Vagina (tissue), 2 donors: ENCODE results near the gene BAIAP2L1. TPM values are rescaled to one million over a fixed set of nuclear protein-coding genes. Genes with fewer than 3 reads are reported as not detected.

ENCODE experiments used
- DNase-seq, 2 donors: peaks; one replicate each; pipeline ENCODE4 v3.0.0-alpha.2; 2017; ENCODE audit errors: extremely low spot score in 2 of 2
- H3K27ac ChIP-seq: fragments of 200-600 bp; sonication (generic); one replicate; pipeline ENCODE4 v1.5.1; 2019
- H3K27me3 ChIP-seq: fragments of 200-600 bp; sonication (generic); one replicate; pipeline ENCODE4 v1.5.1; 2019
- H3K36me3 ChIP-seq, 2 donors: fragments of 200-600 bp; sonication (generic); one replicate each; pipeline ENCODE4 v1.5.1; 2017 to 2019
- H3K4me1 ChIP-seq: fragments of 200-600 bp; sonication (generic); one replicate; pipeline ENCODE4 v1.5.1; 2019
- H3K4me3 ChIP-seq, 2 donors: fragments of 200-600 bp; sonication (generic); 1 replicate in 1 of 2; 2 replicates in 1 of 2; pipeline ENCODE4 v1.5.1; 2016 to 2019
- H3K9me3 ChIP-seq: fragments of 200-600 bp; sonication (generic); one replicate; pipeline ENCODE4 v1.5.1; 2019
- POLR2A ChIP-seq, 2 donors: fragments of 450-650 bp; IDR thresholded peaks; one replicate each; pipeline ENCODE4 v1.6.1; 2017; ENCODE audit warnings: antibody characterized with exemption in 2 of 2, mild to moderate bottlenecking in 2 of 2, moderate library complexity in 2 of 2
- POLR2AphosphoS5 ChIP-seq, 2 donors: sonication (generic); formaldehyde crosslinking; IDR thresholded peaks; one replicate each; pipeline ENCODE4 v1.9.0; 2017; ENCODE audit warnings: antibody characterized with exemption in 2 of 2, mild to moderate bottlenecking in 2 of 2, low read depth in 1 of 2; ENCODE audit not compliant: insufficient read depth in 1 of 2
- intact Hi-C: fragments of 100-400 bp; cut with DNase I; formaldehyde crosslinking; loops from one replicate; pipeline ENCODE4 v1.15.1; 2023
- total RNA-seq: library from RNA; depleted of rRNA; stranded (reverse); fragments of >200 nt; gene quantifications from one replicate; pipeline ENCODE4 v1.2.3, GENCODE V29; 2016
- TF ChIP-seq, protein P1 (sequence below), 3 experiments: fragments of 450-650 bp in 2 of 3; fragments of 200-600 bp in 1 of 3; sonication (generic) in 1 of 3; IDR thresholded peaks; one replicate each; pipeline ENCODE4 v1.5.1; 2017 to 2019; ENCODE audit warnings: antibody characterized with exemption in 3 of 3, mild to moderate bottlenecking in 2 of 3, moderate library complexity in 2 of 3

The BAIAP2L1 gene
- total RNA-seq, 1 donor from 2014 or later, result 17.2 TPM

DNA sequence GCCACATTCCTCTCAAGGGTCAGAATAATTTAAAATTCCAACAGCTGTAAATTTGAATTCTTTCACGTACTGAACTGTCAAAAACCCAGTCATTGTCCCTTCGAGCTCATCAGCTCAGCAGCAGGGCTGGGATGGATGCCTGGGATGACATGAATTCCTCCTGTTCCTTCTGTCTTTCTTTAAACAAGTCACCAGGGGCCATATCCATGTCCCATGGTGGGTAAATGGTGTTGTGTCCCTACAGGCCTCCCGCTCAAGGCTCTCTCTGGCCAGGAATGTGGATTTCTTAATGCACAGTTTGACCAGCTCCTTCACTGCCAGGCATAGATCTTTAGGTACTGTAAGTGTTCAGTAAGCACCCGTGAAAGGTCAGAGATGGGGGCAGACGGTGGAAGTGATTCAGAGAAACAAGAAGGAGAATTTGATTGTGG, 135.0 kb downstream of the BAIAP2L1 start:
- TF ChIP-seq POLR2AphosphoS5 (IDR thresholded peaks at IDR 0.05; ENCODE audit: insufficient read depth in 1 of 2, low read depth in 1 of 2) (no peak), POLR2A (IDR thresholded peaks at IDR 0.05) (no peak)
- TF ChIP-seq, protein P1, sequence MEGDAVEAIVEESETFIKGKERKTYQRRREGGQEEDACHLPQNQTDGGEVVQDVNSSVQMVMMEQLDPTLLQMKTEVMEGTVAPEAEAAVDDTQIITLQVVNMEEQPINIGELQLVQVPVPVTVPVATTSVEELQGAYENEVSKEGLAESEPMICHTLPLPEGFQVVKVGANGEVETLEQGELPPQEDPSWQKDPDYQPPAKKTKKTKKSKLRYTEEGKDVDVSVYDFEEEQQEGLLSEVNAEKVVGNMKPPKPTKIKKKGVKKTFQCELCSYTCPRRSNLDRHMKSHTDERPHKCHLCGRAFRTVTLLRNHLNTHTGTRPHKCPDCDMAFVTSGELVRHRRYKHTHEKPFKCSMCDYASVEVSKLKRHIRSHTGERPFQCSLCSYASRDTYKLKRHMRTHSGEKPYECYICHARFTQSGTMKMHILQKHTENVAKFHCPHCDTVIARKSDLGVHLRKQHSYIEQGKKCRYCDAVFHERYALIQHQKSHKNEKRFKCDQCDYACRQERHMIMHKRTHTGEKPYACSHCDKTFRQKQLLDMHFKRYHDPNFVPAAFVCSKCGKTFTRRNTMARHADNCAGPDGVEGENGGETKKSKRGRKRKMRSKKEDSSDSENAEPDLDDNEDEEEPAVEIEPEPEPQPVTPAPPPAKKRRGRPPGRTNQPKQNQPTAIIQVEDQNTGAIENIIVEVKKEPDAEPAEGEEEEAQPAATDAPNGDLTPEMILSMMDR (IDR thresholded peaks at IDR 0.05), result no peak
- no peaks in the 10 kb centered on the region for H3K27me3 ChIP-seq
- H3K4me1 ChIP-seq, result no peaks in the 10 kb centered on the region
- no peaks in the 10 kb centered on the region for H3K36me3 ChIP-seq
- H3K4me3 ChIP-seq, result no peak overlapping the region
- no peaks in the 10 kb centered on the region for H3K9me3 ChIP-seq
- DNase-seq, result no peak
- intact Hi-C loops, result no loop called here
- H3K27ac ChIP-seq, result no peak overlapping the region

DNA sequence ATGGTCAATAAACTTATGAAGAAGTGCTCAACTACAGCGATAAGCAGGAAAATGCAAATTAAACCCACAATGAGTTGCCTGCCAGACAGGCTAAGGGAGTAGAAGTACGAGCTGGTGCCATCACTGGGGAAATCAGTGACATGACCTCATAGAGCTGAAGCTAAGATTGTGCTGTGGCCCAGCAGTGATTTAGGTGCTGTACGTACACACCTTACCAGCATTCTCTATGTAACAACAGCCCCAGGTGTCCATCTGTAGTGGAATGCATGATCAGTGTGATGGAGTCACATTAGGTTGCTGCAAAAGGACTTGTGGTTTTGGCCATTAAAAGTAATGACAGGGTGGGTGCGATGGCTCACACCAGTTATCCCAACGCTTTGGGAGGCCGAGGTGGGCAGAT, 143.2 kb downstream of the BAIAP2L1 start:
- Histone ChIP-seq H3K27me3 (no peaks in the 10 kb centered on the region), H3K27ac (no peak overlapping the region), H3K4me1 (peaks cover 8% of the 10 kb centered on the region), H3K4me3 (no peak overlapping the region), H3K36me3 (no peaks in the 10 kb centered on the region), H3K9me3 (no peaks in the 10 kb centered on the region)
- no peak for DNase-seq
- intact Hi-C loops, result no loop called here
- TF ChIP-seq, protein P1 (IDR thresholded peaks at IDR 0.05), result no peak
- TF ChIP-seq POLR2A (IDR thresholded peaks at IDR 0.05) (no peak), POLR2AphosphoS5 (IDR thresholded peaks at IDR 0.05; ENCODE audit: insufficient read depth in 1 of 2, low read depth in 1 of 2) (no peak)

DNA sequence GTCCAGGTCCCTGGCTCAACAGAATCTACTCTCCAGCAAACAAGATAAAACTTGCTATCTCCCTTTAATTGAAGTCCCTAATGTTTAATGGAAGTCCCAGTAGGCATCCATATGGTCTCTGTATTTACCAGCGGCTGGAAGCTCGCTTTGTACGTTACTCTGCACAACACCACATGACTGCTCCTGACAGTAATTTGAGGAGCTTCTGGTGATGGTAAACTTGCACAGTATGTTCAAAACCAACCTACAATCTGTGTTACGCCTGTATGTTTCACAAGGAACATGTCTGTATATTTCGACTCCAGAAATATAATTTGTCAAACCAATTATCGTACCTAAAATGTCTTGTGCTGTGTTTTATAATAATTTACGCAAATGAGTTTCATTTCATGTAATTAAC, 144.5 kb downstream of the BAIAP2L1 start:
- Histone ChIP-seq H3K9me3 (no peaks in the 10 kb centered on the region), H3K4me1 (peaks cover 15% of the 10 kb centered on the region), H3K4me3 (no peak overlapping the region), H3K36me3 (no peaks in the 10 kb centered on the region), H3K27me3 (no peaks in the 10 kb centered on the region), H3K27ac (no peak overlapping the region)
- no peak for DNase-seq
- intact Hi-C loops, result no loop called here
- TF ChIP-seq POLR2A (IDR thresholded peaks at IDR 0.05) (no peak), POLR2AphosphoS5 (IDR thresholded peaks at IDR 0.05; ENCODE audit: insufficient read depth in 1 of 2, low read depth in 1 of 2) (no peak)
- TF ChIP-seq, protein P1 (IDR thresholded peaks at IDR 0.05), result no peak

DNA sequence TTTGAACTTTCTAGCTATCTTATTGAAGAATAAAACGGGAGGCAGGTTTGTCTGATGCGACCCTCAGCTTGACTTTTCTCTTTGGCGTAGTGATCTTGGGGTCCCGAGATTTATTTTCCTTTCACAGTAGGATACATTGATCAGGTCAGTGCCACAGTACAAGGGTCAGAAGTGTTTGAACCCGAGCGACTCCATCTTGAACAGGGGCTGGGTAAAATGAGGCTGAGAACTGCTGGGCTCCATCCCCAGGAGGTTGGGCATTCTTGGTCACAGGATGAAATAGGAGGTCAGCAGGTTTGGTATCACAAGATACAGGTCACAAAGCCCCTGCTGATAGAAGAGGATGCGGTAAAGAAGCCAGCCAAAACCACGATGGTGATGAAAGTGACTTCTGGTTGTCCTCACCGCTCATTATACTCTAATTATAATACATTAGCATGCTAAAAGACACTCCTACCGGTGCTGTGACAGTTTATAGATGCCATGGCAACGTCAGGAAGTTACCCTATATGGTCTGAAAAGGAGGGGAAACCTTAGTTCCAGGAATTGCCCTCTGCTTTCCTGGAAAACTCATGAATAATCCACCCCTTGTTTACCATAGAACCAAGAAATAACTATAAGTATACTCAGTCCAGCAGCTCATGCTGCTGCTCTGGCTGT, 145.8 kb downstream of the BAIAP2L1 start:
- Histone ChIP-seq H3K4me3 (no peak overlapping the region), H3K36me3 (no peaks in the 10 kb centered on the region), H3K27ac (no peak overlapping the region), H3K9me3 (no peaks in the 10 kb centered on the region), H3K4me1 (peaks cover 29% of the 10 kb centered on the region), H3K27me3 (no peaks in the 10 kb centered on the region)
- no peak for DNase-seq
- TF ChIP-seq POLR2A (IDR thresholded peaks at IDR 0.05), result no peak
- TF ChIP-seq, protein P1 (IDR thresholded peaks at IDR 0.05), result no peak
- TF ChIP-seq POLR2AphosphoS5 (IDR thresholded peaks at IDR 0.05; ENCODE audit: insufficient read depth in 1 of 2, low read depth in 1 of 2), result no peak
- intact Hi-C loops, result loop anchor here (5.0 kb wide), 1 partner anchor 32 kb away; no protein-coding TSS in a partner anchor

DNA sequence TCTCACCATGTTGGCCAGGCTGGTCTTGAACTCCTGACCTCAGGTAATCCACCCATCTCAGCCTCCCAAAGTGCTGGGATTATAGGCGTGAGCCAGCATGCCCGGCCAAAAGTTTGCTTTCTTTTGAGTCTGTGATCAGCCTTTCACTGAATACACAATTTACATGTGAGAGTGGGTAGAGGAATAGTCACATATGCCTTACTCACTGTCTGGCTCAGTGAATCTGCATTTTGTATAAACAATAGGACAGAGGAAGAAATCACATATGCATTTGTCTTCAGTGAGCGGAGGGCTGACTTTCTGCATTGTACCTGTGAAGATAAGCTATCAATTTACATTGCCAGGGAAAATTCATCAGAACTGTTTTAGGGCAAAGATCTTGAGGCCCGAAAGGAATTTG, 146.4 kb downstream of the BAIAP2L1 start:
- DNase-seq, result no peak
- Histone ChIP-seq H3K27me3 (no peaks in the 10 kb centered on the region), H3K4me1 (peaks cover 32% of the 10 kb centered on the region), H3K36me3 (no peaks in the 10 kb centered on the region), H3K9me3 (no peaks in the 10 kb centered on the region), H3K27ac (no peak overlapping the region), H3K4me3 (no peak overlapping the region)
- intact Hi-C loops, result loop anchor here (5.0 kb wide), 1 partner anchor 33 kb away; no protein-coding TSS in a partner anchor
- TF ChIP-seq, protein P1 (IDR thresholded peaks at IDR 0.05), result no peak
- no peak for TF ChIP-seq POLR2A (IDR thresholded peaks at IDR 0.05)
- no peak for TF ChIP-seq POLR2AphosphoS5 (IDR thresholded peaks at IDR 0.05; ENCODE audit: insufficient read depth in 1 of 2, low read depth in 1 of 2)
